CD4-positive, alpha-beta T cell (primary cell): ENCODE measurements around the gene ZNF117. TPM values are rescaled to one million over a fixed set of nuclear protein-coding genes. Genes with fewer than 3 reads are reported as not detected.

ENCODE experiments used
- ATAC-seq: fragments of 200-7000 bp; cut with Tn5 transposase; one replicate; pipeline ENCODE4 v1.10.0; 2022; ENCODE audit warnings: mild to moderate bottlenecking; ENCODE audit not compliant: poor library complexity
- CTCF ChIA-PET: fragments of 350-600 bp; sonication (Branson Sonifier 250); formaldehyde crosslinking; loops from one replicate; lab custom pipeline; 2021; ENCODE audit warnings: antibody characterized with exemption, inconsistent platforms; lab: Charles Lee
- POLR2A ChIA-PET: fragments of 350-600 bp; sonication (Branson Sonifier 250); formaldehyde crosslinking; loops from one replicate; lab custom pipeline; 2021; ENCODE audit warnings: antibody characterized with exemption, inconsistent platforms; lab: Charles Lee
- DNase-seq, 14 experiments: peaks; one replicate each; pipeline ENCODE4 v3.0.0-alpha.2; 2013 to 2020; ENCODE audit warnings: mixed read lengths in 2 of 14
- H3K27ac ChIP-seq, 2 donors: one replicate each; pipeline versions ENCODE4 v1.5.1 to v1.7.0; 2013; ENCODE audit warnings: low read length in 2 of 2, low read depth in 1 of 2, mild to moderate bottlenecking in 1 of 2
- H3K27me3 ChIP-seq, 2 experiments: 1 replicate in 1 of 2; 2 replicates in 1 of 2; pipeline versions ENCODE4 v1.6.1 to v1.7.0; 2013; ENCODE audit warnings: low read length in 2 of 2, control low read depth in 1 of 2, mild to moderate bottlenecking in 1 of 2, moderate library complexity in 1 of 2; ENCODE audit not compliant: insufficient read depth in 2 of 2, control insufficient read depth in 1 of 2
- H3K36me3 ChIP-seq: one replicate; pipeline ENCODE4 v1.6.1; 2013; ENCODE audit warnings: low read length, control low read depth; ENCODE audit not compliant: insufficient read depth
- H3K4me1 ChIP-seq: one replicate; pipeline ENCODE4 v1.6.1; 2013; ENCODE audit warnings: low read length, control low read depth; ENCODE audit not compliant: insufficient read depth
- H3K4me3 ChIP-seq: one replicate; pipeline ENCODE4 v1.5.1; 2013; ENCODE audit warnings: mild to moderate bottlenecking, low read length, moderate library complexity
- H3K9me3 ChIP-seq, 2 experiments: 1 replicate in 1 of 2; 2 replicates in 1 of 2; pipeline versions ENCODE4 v1.6.1 to v1.7.0; 2013; ENCODE audit warnings: low read length in 2 of 2, mild to moderate bottlenecking in 2 of 2, control low read depth in 1 of 2, moderate library complexity in 1 of 2; ENCODE audit not compliant: control insufficient read depth in 1 of 2, insufficient read depth in 1 of 2
- H3K27ac Mint-ChIP-seq: one replicate; pipeline ENCODE4 v1.8.0; 2020; ENCODE audit warnings: mixed read lengths
- H3K27me3 Mint-ChIP-seq: one replicate; pipeline ENCODE4 v1.8.0; 2021; ENCODE audit warnings: mixed read lengths
- H3K36me3 Mint-ChIP-seq: one replicate; pipeline ENCODE4 v1.8.0; 2021; ENCODE audit warnings: low read depth, mixed read lengths
- H3K4me1 Mint-ChIP-seq: one replicate; pipeline ENCODE4 v1.8.0; 2021; ENCODE audit warnings: low read depth, mixed read lengths
- H3K4me3 Mint-ChIP-seq: one replicate; pipeline ENCODE4 v1.8.0; 2020; ENCODE audit warnings: mild to moderate bottlenecking, mixed read lengths
- H3K9me3 Mint-ChIP-seq: one replicate; pipeline ENCODE4 v1.8.0; 2020; ENCODE audit warnings: mixed read lengths
- intact Hi-C, 2 experiments: fragments of 100-400 bp; cut with DNase I in 1 of 2; cut with micrococcal nuclease in 1 of 2; formaldehyde crosslinking; loops; one replicate each; pipeline versions ENCODE4 v1.15.1 to v1.9.0; 2023 to 2025; cut with DNase I, micrococcal nuclease
- total RNA-seq, 174 experiments: library from RNA in 2 of 174; stranded (reverse) in 2 of 174; gene quantifications; one replicate each; pipeline ENCODE4 v1.2.3 and lab custom pipeline; 2021 to 2026
- TF ChIP-seq, protein P1 (sequence below): fragments of 200-600 bp; IDR thresholded peaks from one replicate; pipeline ENCODE4 v1.8.0; 2022; ENCODE audit warnings: antibody characterized with exemption, mild to moderate bottlenecking

Gene ZNF117
- total RNA-seq, 2 experiments from 2014 or later, result 1.9 to 2.2 TPM

- H3K4me3 Mint-ChIP-seq, result peak overlapping the region; percentile 58
- no peak for DNase-seq
- ATAC-seq, result no peak
- Histone ChIP-seq H3K9me3 (peaks cover 12 to 30% of the 10 kb centered on the region in 2 experiments), H3K27me3 (no peaks in the 10 kb centered on the region), H3K27ac (no peak overlapping the region), H3K4me3 (no peak overlapping the region), H3K36me3 (peaks cover 21% of the 10 kb centered on the region), H3K4me1 (peaks cover 21% of the 10 kb centered on the region)
- peaks cover 16% of the 10 kb centered on the region for H3K9me3 Mint-ChIP-seq
- TF ChIP-seq, protein P1, sequence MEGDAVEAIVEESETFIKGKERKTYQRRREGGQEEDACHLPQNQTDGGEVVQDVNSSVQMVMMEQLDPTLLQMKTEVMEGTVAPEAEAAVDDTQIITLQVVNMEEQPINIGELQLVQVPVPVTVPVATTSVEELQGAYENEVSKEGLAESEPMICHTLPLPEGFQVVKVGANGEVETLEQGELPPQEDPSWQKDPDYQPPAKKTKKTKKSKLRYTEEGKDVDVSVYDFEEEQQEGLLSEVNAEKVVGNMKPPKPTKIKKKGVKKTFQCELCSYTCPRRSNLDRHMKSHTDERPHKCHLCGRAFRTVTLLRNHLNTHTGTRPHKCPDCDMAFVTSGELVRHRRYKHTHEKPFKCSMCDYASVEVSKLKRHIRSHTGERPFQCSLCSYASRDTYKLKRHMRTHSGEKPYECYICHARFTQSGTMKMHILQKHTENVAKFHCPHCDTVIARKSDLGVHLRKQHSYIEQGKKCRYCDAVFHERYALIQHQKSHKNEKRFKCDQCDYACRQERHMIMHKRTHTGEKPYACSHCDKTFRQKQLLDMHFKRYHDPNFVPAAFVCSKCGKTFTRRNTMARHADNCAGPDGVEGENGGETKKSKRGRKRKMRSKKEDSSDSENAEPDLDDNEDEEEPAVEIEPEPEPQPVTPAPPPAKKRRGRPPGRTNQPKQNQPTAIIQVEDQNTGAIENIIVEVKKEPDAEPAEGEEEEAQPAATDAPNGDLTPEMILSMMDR, result no peak
- H3K27ac Mint-ChIP-seq, result no peak overlapping the region
- H3K4me1 Mint-ChIP-seq, result peaks cover 50% of the 10 kb centered on the region
- H3K27me3 Mint-ChIP-seq, result no peaks in the 10 kb centered on the region
- CTCF ChIA-PET, result no interaction called here
- peaks cover 86% of the 10 kb centered on the region for H3K36me3 Mint-ChIP-seq
- POLR2A ChIA-PET, result interaction anchor here (0.6 to 0.7 kb wide), 2 partner anchors 35 to 362 kb away, joined by 3 read pairs; no protein-coding TSS in a partner anchor
- intact Hi-C loops, result loop anchor here (5.0 to 10.0 kb wide), 7 partner anchors 82 to 1078 kb away; partner anchors contain the start of genes ZNF107 (in 1 of the 2), ZNF138 (in 1 of the 2), ZNF736 (in 1 of the 2) and ZNF92 (in 1 of the 2)
Observed at GRCh38 chr7:65002972-65003585, 12.2 kb upstream of the ZNF117 start.

DNA sequence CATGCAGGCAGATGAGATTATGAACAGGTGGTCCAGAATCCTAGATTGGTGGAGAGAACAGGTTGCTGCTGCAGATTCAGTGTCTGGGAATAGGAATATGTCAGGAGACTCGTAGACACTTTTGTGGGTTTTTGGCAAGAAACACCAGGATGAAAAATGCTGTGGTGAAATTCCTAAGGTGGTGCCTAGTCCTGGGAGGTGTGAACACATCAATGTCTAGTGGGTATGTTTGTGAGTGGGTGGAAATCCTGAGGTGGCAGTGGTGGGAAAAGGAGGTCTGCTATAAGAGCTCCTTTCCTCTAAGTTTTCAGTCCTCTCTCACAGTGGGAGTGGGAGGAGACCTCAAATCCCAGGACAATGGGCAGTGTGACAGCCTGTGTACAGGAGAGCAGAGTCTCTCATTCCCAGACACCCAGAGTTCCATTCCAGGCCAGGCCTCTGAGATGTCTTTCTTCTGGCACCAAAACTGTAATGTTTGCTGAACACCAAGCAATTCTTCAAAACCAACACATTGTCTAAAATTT is 10.5 kb upstream of the ZNF117 start:
- Mint-ChIP-seq H3K9me3 (peaks cover 23% of the 10 kb centered on the region), H3K36me3 (peaks cover 98% of the 10 kb centered on the region), H3K27ac (no peak overlapping the region), H3K4me1 (peaks cover 40% of the 10 kb centered on the region), H3K4me3 (no peak overlapping the region), H3K27me3 (no peaks in the 10 kb centered on the region)
- H3K27ac ChIP-seq, result no peak overlapping the region
- CTCF ChIA-PET, result interaction anchor here (1.1 kb wide), 1 partner anchor 104 kb away, joined by 3 read pairs; no protein-coding TSS in a partner anchor
- H3K4me3 ChIP-seq, result no peak overlapping the region
- peaks cover 24 to 47% of the 10 kb centered on the region in 2 experiments for H3K9me3 ChIP-seq
- no peak for DNase-seq
- TF ChIP-seq, protein P1, result no peak
- ATAC-seq, result no peak
- H3K4me1 ChIP-seq, result peaks cover 14% of the 10 kb centered on the region
- H3K27me3 ChIP-seq, result no peaks in the 10 kb centered on the region
- POLR2A ChIA-PET, result no interaction called here
- intact Hi-C loops, result loop anchor here (5.0 to 10.0 kb wide), 7 partner anchors 83 to 1077 kb away; partner anchors contain the start of genes ZNF107 (in 1 of the 2), ZNF138 (in 1 of the 2), ZNF736 (in 1 of the 2) and ZNF92 (in 1 of the 2)
- H3K36me3 ChIP-seq, result peaks cover 21% of the 10 kb centered on the region

DNA sequence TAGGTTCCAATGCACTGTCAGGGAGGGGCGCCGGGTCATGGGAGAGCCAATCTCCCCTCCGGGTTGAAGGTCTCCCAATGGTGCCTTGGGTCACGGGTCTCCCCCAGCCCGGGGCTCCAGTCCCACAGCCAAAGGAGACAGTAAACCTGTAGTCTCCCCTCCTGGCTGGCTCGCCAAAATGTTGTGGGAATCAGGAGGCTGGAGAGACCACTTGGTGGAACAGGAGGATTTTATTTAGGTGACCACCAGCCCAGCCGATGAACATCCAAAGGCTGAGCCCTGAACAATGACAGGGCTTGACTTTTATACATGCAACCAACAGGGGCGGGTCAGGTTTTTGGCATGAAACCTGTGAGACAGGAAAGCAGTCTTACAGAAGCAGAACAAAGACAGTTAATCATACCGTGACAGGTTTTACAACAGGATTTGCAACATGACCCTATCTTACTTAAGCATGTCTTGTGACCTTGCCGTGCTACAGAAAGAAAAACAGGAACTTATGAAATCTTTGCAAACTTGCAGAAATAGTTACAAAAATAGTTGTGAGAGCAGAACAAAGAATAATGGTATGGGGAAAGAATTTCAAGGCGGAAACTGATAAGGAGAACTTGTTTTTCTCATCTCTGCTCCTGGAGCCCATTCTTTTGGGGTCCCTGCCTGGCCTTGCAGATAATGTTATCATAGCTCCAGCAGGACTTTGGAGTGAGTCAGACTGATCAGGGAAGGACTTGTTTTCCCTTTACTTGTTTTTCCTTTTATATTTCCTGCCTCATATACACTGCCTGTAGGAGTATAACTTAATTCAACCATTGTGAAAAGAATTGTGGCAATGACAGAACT is 8.5 kb upstream of the ZNF117 start:
- DNase-seq, result peak in 3 of 14 experiments; percentile 9 to 59 (median 39)
- CTCF ChIA-PET, result no interaction called here
- Mint-ChIP-seq H3K4me3 (no peak overlapping the region), H3K27ac (no peak overlapping the region), H3K4me1 (peaks cover 22% of the 10 kb centered on the region), H3K27me3 (no peaks in the 10 kb centered on the region), H3K36me3 (peaks cover 84% of the 10 kb centered on the region), H3K9me3 (peaks cover 27% of the 10 kb centered on the region)
- H3K27ac ChIP-seq, result peak overlapping the region in 1 of 2 donors; percentile 11
- H3K4me1 ChIP-seq, result peaks cover 4% of the 10 kb centered on the region
- H3K4me3 ChIP-seq, result no peak overlapping the region
- TF ChIP-seq, protein P1, result no peak
- no peaks in the 10 kb centered on the region for H3K27me3 ChIP-seq
- intact Hi-C loops, result loop anchor here (5.0 to 10.0 kb wide), 7 partner anchors 85 to 1075 kb away; partner anchors contain the start of genes ZNF107 (in 1 of the 2), ZNF138 (in 1 of the 2), ZNF736 (in 1 of the 2) and ZNF92 (in 1 of the 2)
- peaks cover 21% of the 10 kb centered on the region for H3K36me3 ChIP-seq
- peaks cover 36 to 67% of the 10 kb centered on the region in 2 experiments for H3K9me3 ChIP-seq
- POLR2A ChIA-PET, result no interaction called here
- no peak for ATAC-seq
